HEK293 (cell line): ENCODE results near the gene INSM2.

Experiments
- FEZF1 ChIP-seq: fragments of 450-650 bp; formaldehyde crosslinking; IDR thresholded peaks from 2 replicates; pipeline ENCODE4 v1.5.1; 2016; ENCODE audit warnings: missing biosample characterization, missing genetic modification characterization
- GLI4 ChIP-seq: fragments of 450-650 bp; formaldehyde crosslinking; IDR thresholded peaks from 2 replicates; pipeline ENCODE4 v1.5.1; 2016; ENCODE audit warnings: missing biosample characterization, missing genetic modification characterization
- HIC1 ChIP-seq: fragments of 450-650 bp; formaldehyde crosslinking; IDR thresholded peaks from 2 replicates; pipeline ENCODE4 v1.5.1; 2016; ENCODE audit warnings: missing biosample characterization, missing genetic modification characterization
- PATZ1 ChIP-seq: fragments of 450-650 bp; formaldehyde crosslinking; IDR thresholded peaks from 2 replicates; pipeline ENCODE4 v1.5.1; 2016; ENCODE audit warnings: missing biosample characterization, missing genetic modification characterization
- PRDM1 ChIP-seq: fragments of 450-650 bp; formaldehyde crosslinking; IDR thresholded peaks from 2 replicates; pipeline ENCODE4; 2016; ENCODE audit warnings: missing biosample characterization, missing genetic modification characterization
- PRDM4 ChIP-seq: fragments of 450-650 bp; formaldehyde crosslinking; IDR thresholded peaks from 2 replicates; pipeline ENCODE4 v1.5.1; 2017; ENCODE audit warnings: missing biosample characterization, missing genetic modification characterization
- ZBTB20 ChIP-seq: fragments of 450-650 bp; formaldehyde crosslinking; IDR thresholded peaks from 2 replicates; pipeline ENCODE4 v1.5.1; 2016; ENCODE audit warnings: missing biosample characterization, missing genetic modification characterization
- ZFHX2 ChIP-seq: fragments of 450-650 bp; formaldehyde crosslinking; conservative IDR thresholded peaks from 2 replicates; pipeline ENCODE4 v1.5.1; 2016; ENCODE audit warnings: missing biosample characterization, missing genetic modification characterization
- ZFP69B ChIP-seq: fragments of 450-650 bp; formaldehyde crosslinking; IDR thresholded peaks from 2 replicates; pipeline ENCODE4 v1.5.1; 2016; ENCODE audit warnings: missing biosample characterization, missing genetic modification characterization
- ZNF18 ChIP-seq: fragments of 450-650 bp; formaldehyde crosslinking; IDR thresholded peaks from 2 replicates; pipeline ENCODE4 v1.5.1; 2016; ENCODE audit warnings: missing biosample characterization, missing genetic modification characterization
- ZNF416 ChIP-seq: fragments of 450-650 bp; formaldehyde crosslinking; IDR thresholded peaks from 2 replicates; pipeline ENCODE4 v1.5.1; 2016; ENCODE audit warnings: missing biosample characterization, missing genetic modification characterization
- ZNF518A ChIP-seq: fragments of 450-650 bp; formaldehyde crosslinking; conservative IDR thresholded peaks from 2 replicates; pipeline ENCODE4 v1.5.1; 2016; ENCODE audit warnings: low read depth, missing biosample characterization, missing genetic modification characterization
- ZNF580 ChIP-seq: fragments of 450-650 bp; formaldehyde crosslinking; IDR thresholded peaks from 2 replicates; pipeline ENCODE4 v1.5.1; 2016; ENCODE audit warnings: missing biosample characterization, missing genetic modification characterization
- ZSCAN18 ChIP-seq: fragments of 450-650 bp; formaldehyde crosslinking; IDR thresholded peaks from 2 replicates; pipeline ENCODE4 v1.5.1; 2016; ENCODE audit warnings: missing biosample characterization, missing genetic modification characterization

INSM2 gene

GRCh38 chr14:35532783-35533356 lies 1.1 kb upstream of the INSM2 start (continued):
- TF ChIP-seq HIC1 (tag by site-specific recombination) (no peak), ZBTB20 (tag by site-specific recombination) (peak; percentile 98), ZNF518A (tag by site-specific recombination) (no peak), ZSCAN18 (tag by site-specific recombination) (no peak), ZFP69B (tag by site-specific recombination) (no peak), ZNF416 (no peak), ZNF580 (tag by site-specific recombination) (no peak), PRDM4 (no peak), PATZ1 (tag by site-specific recombination) (no peak), ZNF18 (0 out of 2 replicates have a peak, but pooled peaks have one; percentile 31), FEZF1 (tag by site-specific recombination) (no peak), ZFHX2 (no peak), GLI4 (tag by site-specific recombination) (no peak), PRDM1 (tag by site-specific recombination) (peak; percentile 90; the same call in 1 of the 2 replicates)
- TF ChIP-seq, all 188 proteins: peak for 5
